Heart right ventricle (tissue), 16 donors: ENCODE measurements around the gene STRADA. TPM values are rescaled to one million over a fixed set of nuclear protein-coding genes. Genes with fewer than 3 reads are reported as not detected.

Source experiments
- ATAC-seq, 8 donors: fragments of 200-7000 bp; cut with Tn5 transposase; one replicate each; pipeline ENCODE4 v1.9.1; 2020; ENCODE audit warnings: mild to moderate bottlenecking in 8 of 8, moderate library complexity in 8 of 8, moderate number of reproducible peaks in 1 of 8
- DNase-seq, 2 donors: peaks; one replicate each; pipeline ENCODE4 v3.0.0-alpha.2; 2020
- H3K27ac ChIP-seq, 10 donors: fragments of 200-600 bp; sonication (generic) in 2 of 10; one replicate each; pipeline versions ENCODE4 v1.5.0 to v1.8.0; 2020 to 2022; ENCODE audit warnings: mild to moderate bottlenecking in 3 of 10
- H3K27me3 ChIP-seq, 7 donors: fragments of 200-600 bp; one replicate each; pipeline ENCODE4 v1.8.0; 2021 to 2022; ENCODE audit warnings: mild to moderate bottlenecking in 2 of 7
- H3K36me3 ChIP-seq, 9 donors: fragments of 200-600 bp; sonication (generic) in 1 of 9; one replicate each; pipeline versions ENCODE4 v1.5.0 to v1.8.0; 2020 to 2022; ENCODE audit warnings: mild to moderate bottlenecking in 2 of 9
- H3K4me1 ChIP-seq, 9 donors: fragments of 200-600 bp; sonication (generic) in 1 of 9; one replicate each; pipeline versions ENCODE4 v1.5.0 to v1.8.0; 2020 to 2022; ENCODE audit warnings: mild to moderate bottlenecking in 4 of 9
- H3K4me3 ChIP-seq, 10 donors: fragments of 200-600 bp; sonication (generic) in 2 of 10; one replicate each; pipeline versions ENCODE4 v1.5.0 to v1.8.0; 2020 to 2022; ENCODE audit warnings: mild to moderate bottlenecking in 7 of 10, moderate library complexity in 2 of 10
- H3K9me3 ChIP-seq, 11 donors: fragments of 200-600 bp in 10 of 11; sonication (generic) in 2 of 11; one replicate each; pipeline versions ENCODE4 v1.5.0 to v1.8.0; 2013 to 2022; ENCODE audit warnings: mild to moderate bottlenecking in 2 of 11, control low read depth in 1 of 11, moderate library complexity in 1 of 11
- WGBS, 2 donors: extraction: QIAGEN DNeasy Blood & Tissue Kit; methylation state at CpG; one replicate each; pipeline ENCODE4 v1.1.7; 2013; ENCODE audit warnings: inconsistent platforms in 1 of 2; 5-methylcytosine and 5-hydroxymethylcytosine counted together
- intact Hi-C, 10 donors: fragments of 100-400 bp; cut with DNase I; formaldehyde crosslinking; loops; one replicate each; pipeline versions ENCODE4 v1.11.1 to v1.14.2; 2022
- polyA plus RNA-seq, 2 donors: library from polyadenylated mRNA; stranded (reverse); fragments of 200-250 nt; gene quantifications; one replicate each; pipeline ENCODE4 v1.2.3, GENCODE V29; 2013
- total RNA-seq, 10 donors: library from RNA; stranded (reverse); fragmentation: NEBNext Ultra II Directional in 3 of 10; extraction: Animal tissue kit (Norgen Biotek cat#: 25700) in 3 of 10; gene quantifications; one replicate each; pipeline versions ENCODE4 v1.2.1 to v1.2.4, GENCODE V29; 2021 to 2023
- TF ChIP-seq, protein P1 (sequence below), 9 donors: fragments of 200-600 bp; sonication (generic) in 2 of 9; IDR thresholded peaks; one replicate each; pipeline versions ENCODE4 v1.5.0 to v1.8.0; 2021 to 2022; ENCODE audit warnings: antibody characterized with exemption in 9 of 9, mild to moderate bottlenecking in 5 of 9, moderate library complexity in 1 of 9
- donor health status: Arrhythmogenic right ventricular cardiomyopathy.
- donor health status: ischemic (EF 13 %, LVEDD 7.1; RV severe dilation, severe dysfunction).
- donor health status: healthy with polysubstance abuse.
- donor health status: DM: no; HTN: yes; CAD: no.
- donor health status: DM: no; HTN: no; CAD: no.
- donor health status: ischemic (EF 25% LVEDD 6.9; RV normal size, moderate dysfunction).
- donor health status: ischemic (EF 25% LVEDD 5.7; RV mildly dilated, moderate dysfunction).
- donor health status: healthy.
- donor health status: DM: yes; HTN: yes; CAD: no.
- donor health status: Ischemic cardiomyopathy.
- donor health status: ischemic (EF 35%, LVEDD 5.7; RV mildly dilated, moderate dysfunction).
- donor health status: nonischemic (EF 11% LVEDD 7.7; RV severe dilation, severe dysfunction).
- donor health status: DM: yes; HTN: yes; CAD: no.
- donor health status: PGD.
- donor health status: ischemic (EF 29% LVEDD 5.4; RV normal size, mild dysfunction).
- donor health status: nonischemic (EF 23%, LVEDD 6.1; RV moderate dilation, normal function).

The STRADA gene
- total and polyA plus RNA-seq, 12 donors: 12.2 to 30.0 (median 17.7) TPM

DNA sequence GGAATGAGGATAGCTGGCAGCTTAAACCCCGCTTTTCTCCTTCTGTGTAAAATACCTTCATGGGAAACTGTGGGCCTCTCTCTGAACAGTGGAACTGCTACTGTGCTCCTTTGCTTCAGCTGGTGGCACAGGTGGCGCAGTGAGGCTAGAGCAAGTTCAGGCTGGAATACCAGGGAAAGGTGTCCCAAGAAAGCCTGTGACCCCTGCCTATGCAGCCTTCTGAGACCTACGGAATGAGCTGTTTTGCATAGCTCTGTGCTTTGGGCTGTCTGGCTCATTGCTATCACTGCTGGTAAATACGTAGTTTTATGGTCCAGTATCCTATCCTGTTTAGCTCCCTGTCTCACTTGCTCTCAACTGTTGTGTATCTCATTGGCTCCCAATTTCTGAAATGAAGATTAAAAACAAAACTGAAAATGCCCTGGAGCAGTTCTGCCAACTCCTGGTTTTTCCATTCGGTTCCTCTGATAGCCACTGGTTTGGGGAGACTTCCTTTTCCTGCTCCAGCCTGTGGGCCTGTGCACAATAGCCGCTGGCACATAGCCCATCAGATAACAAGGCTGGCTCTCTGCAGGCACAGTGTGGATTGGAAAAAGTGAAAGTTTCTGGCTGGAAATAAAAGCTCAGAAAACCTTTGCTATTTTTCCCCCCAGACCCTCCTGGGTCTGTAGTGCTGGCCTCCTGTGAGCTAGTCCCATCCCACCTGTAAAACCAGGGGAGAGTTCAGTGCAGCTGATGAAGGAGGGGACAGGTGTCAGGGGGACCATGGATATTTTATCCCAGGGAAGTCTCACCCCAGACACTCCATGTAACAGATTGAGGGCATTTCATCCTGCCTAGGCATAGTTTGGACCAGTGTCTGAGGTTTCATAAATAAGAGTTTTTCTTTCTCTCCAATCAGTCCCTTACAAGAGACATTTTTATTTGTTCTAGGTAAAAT lies 65.7 kb downstream of the STRADA start:
- H3K36me3 ChIP-seq: peaks cover 0 to 80% (median 28%) of the 10 kb centered on the region in 9 donors
- WGBS, 2 donors: 20 to 29% methylated on average over 6 of the region's 6 CpGs
- H3K4me1 ChIP-seq: peaks cover 4 to 58% (median 50%) of the 10 kb centered on the region in 9 donors
- no peaks in the 10 kb centered on the region for H3K9me3 ChIP-seq
- TF ChIP-seq, protein P1, sequence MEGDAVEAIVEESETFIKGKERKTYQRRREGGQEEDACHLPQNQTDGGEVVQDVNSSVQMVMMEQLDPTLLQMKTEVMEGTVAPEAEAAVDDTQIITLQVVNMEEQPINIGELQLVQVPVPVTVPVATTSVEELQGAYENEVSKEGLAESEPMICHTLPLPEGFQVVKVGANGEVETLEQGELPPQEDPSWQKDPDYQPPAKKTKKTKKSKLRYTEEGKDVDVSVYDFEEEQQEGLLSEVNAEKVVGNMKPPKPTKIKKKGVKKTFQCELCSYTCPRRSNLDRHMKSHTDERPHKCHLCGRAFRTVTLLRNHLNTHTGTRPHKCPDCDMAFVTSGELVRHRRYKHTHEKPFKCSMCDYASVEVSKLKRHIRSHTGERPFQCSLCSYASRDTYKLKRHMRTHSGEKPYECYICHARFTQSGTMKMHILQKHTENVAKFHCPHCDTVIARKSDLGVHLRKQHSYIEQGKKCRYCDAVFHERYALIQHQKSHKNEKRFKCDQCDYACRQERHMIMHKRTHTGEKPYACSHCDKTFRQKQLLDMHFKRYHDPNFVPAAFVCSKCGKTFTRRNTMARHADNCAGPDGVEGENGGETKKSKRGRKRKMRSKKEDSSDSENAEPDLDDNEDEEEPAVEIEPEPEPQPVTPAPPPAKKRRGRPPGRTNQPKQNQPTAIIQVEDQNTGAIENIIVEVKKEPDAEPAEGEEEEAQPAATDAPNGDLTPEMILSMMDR (IDR thresholded peaks at IDR 0.05): no peak
- peak overlapping the region; percentile 36 to 92 (median 85) for H3K27ac ChIP-seq
- intact Hi-C loops: loop anchor here in 3 of 10 donors (5.0 to 10.0 kb wide), 2 partner anchors 51 to 54 kb away; partner anchors contain the start of gene MAP3K3 (in 3 of the 3)
- peak; percentile 90 to 96 (median 94) for ATAC-seq
- H3K4me3 ChIP-seq: peak overlapping the region in 7 of 10 donors; percentile 15 to 42 (median 34)
- H3K27me3 ChIP-seq: no peaks in the 10 kb centered on the region
- peak; percentile 64 to 91 for DNase-seq

DNA sequence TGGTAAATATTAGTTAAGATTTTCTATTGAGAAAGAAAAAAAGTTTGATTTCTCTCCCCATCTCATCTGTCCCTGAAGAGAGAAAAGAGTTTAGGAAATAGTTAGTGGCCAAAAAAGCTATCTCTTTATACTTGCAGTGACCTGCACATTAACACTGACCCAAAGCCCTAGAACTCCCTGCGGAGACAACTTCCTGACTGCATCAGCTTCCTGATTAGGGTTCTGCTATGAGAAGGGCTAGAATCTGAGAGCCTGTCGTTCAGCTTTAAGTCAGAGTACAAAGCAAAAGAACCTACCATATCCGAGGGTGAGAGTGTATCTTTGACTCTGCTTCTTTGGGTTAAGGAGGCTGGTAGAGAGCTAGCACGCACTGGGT lies 66.4 kb downstream of the STRADA start:
- H3K4me1 ChIP-seq: peaks cover 4 to 64% (median 48%) of the 10 kb centered on the region in 9 donors
- DNase-seq: peak in 1 of 2 donors; percentile 50
- H3K27me3 ChIP-seq: no peaks in the 10 kb centered on the region
- intact Hi-C loops: loop anchor here in 3 of 10 donors (5.0 to 10.0 kb wide), 2 partner anchors 50 to 53 kb away; partner anchors contain the start of gene MAP3K3 (in 3 of the 3)
- no peaks in the 10 kb centered on the region for H3K9me3 ChIP-seq
- H3K27ac ChIP-seq: peak overlapping the region; percentile 36 to 92 (median 85)
- H3K4me3 ChIP-seq: peak overlapping the region in 7 of 10 donors; percentile 15 to 42 (median 34)
- peaks cover 0 to 77% (median 32%) of the 10 kb centered on the region in 9 donors for H3K36me3 ChIP-seq
- WGBS, 2 donors: 12 to 24% methylated on average over 4 of the region's 4 CpGs
- TF ChIP-seq, protein P1 (IDR thresholded peaks at IDR 0.05): no peak
- ATAC-seq: peak; percentile 51 to 91 (median 81)

DNA sequence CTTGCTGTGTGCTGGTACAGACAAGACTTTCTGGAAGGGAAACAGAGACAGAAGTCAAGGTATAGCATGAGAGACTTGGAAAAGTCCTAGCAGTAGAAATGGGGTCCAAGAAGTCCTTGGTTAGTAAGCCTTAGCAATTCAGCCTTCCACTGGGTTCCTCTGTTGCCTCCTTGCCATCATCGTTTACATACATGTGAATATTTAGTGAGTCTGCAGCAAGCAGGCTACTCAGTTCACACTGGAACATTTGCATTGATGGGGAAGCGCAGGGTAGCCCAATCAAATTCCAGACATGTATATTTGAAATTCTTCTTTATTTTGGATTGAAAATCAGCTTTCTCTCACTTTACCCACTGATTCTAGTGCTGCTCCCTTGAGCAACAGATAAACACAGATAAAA lies 68.7 kb downstream of the STRADA start:
- intact Hi-C loops: loop anchor here in 1 of 10 donors (10.0 kb wide), 1 partner anchor 48 kb away; the partner anchor contains the start of gene MAP3K3
- peaks cover 4 to 57% (median 44%) of the 10 kb centered on the region in 9 donors for H3K4me1 ChIP-seq
- H3K27me3 ChIP-seq: no peaks in the 10 kb centered on the region
- 93 to 96% methylated on average over 2 of the region's 2 CpGs for WGBS, 2 donors
- DNase-seq (no peak), ATAC-seq (no peak)
- no peak overlapping the region for H3K27ac ChIP-seq
- H3K4me3 ChIP-seq: no peak overlapping the region
- TF ChIP-seq, protein P1 (IDR thresholded peaks at IDR 0.05): no peak
- H3K36me3 ChIP-seq: peaks cover 0 to 78% (median 52%) of the 10 kb centered on the region in 9 donors
- no peaks in the 10 kb centered on the region for H3K9me3 ChIP-seq

DNA sequence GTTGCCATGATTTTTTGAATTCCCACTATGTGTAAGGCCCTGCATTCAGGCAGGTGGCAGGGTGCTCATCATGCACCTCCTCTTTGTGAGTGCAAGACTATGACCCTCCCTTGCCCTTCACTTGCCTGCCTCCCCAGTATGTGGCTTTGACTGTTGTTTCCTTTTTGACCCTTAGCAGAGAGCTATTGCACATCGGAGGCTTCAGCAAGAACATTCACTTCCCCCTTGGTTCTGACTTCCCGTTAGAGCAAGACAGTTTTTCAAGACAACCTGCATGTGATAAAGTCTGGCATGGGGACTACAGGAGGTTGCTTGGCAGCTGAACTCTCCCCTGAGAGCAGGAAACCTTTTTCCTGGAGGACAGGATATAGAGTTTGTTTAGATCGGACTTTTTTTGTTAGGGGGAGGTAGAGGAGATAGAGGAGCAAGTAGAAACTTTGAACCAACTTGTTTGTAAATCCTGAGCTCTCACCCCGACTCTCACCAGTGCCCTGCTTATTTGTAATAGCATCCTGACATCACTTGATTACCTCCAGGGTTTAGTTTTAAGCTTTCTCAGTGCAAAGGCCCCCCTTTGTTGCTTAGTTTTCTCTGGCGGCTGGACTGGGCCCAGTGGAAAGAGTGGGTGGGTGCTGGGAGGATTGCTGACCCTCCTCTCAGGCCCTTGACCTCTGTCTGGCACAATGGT lies 75.9 kb downstream of the STRADA start:
- H3K4me3 ChIP-seq: no peak overlapping the region
- H3K36me3 ChIP-seq: peaks cover 0 to 99% (median 56%) of the 10 kb centered on the region in 9 donors
- DNase-seq (peak in 1 of 2 donors; percentile 38), ATAC-seq (peak; percentile 68 to 89 (median 83))
- 46 to 47% methylated on average over 5 of the region's 5 CpGs for WGBS, 2 donors
- H3K4me1 ChIP-seq: peaks cover 0 to 46% (median 23%) of the 10 kb centered on the region in 9 donors
- H3K27ac ChIP-seq: peak overlapping the region in 7 of 10 donors; percentile 12 to 85 (median 36)
- no peaks in the 10 kb centered on the region for H3K27me3 ChIP-seq
- no peaks in the 10 kb centered on the region for H3K9me3 ChIP-seq
- TF ChIP-seq, protein P1 (IDR thresholded peaks at IDR 0.05): no peak
- intact Hi-C loops: loop anchor here in 2 of 10 donors (1.0 to 2.0 kb wide), 2 partner anchors 35 to 38 kb away; partner anchors contain the start of gene LIMD2 (in 1 of the 2)
